GM12891 (cell line): Measurements from ENCODE around the gene KRT6C.
"Not testable (repeated sequence)": the region's sequence is repeated elsewhere in the genome, so short reads cannot be mapped to it uniquely, and the experiment has no call there.

Experiments
- PAX5 ChIP-seq: IDR thresholded peaks from 2 replicates; pipeline ENCODE4 v1.6.1; 2011; ENCODE audit warnings: low read length, moderate library complexity, mild to moderate bottlenecking; ENCODE audit not compliant: insufficient read depth, severe bottlenecking
- POLR2A ChIP-seq: IDR thresholded peaks from 2 replicates; pipeline ENCODE4 v1.6.1; 2011; ENCODE audit warnings: low read depth, low read length, control low read depth
- POLR2AphosphoS5 ChIP-seq: IDR thresholded peaks from 2 replicates; pipeline ENCODE4 v1.6.1; 2011; ENCODE audit warnings: low read depth, low read length, control low read depth
- POU2F2 ChIP-seq: IDR thresholded peaks from 2 replicates; pipeline ENCODE4 v1.6.1; 2011; ENCODE audit warnings: low read depth, mild to moderate bottlenecking, control low read depth, low read length, moderate library complexity
- SPI1 ChIP-seq: IDR thresholded peaks from 2 replicates; pipeline ENCODE4 v1.6.1; 2011; ENCODE audit warnings: low read depth, low read length, control low read depth
- TAF1 ChIP-seq: IDR thresholded peaks from 2 replicates; pipeline ENCODE4 v1.6.1; 2011; ENCODE audit warnings: low read depth, low read length, control low read depth

DNA sequence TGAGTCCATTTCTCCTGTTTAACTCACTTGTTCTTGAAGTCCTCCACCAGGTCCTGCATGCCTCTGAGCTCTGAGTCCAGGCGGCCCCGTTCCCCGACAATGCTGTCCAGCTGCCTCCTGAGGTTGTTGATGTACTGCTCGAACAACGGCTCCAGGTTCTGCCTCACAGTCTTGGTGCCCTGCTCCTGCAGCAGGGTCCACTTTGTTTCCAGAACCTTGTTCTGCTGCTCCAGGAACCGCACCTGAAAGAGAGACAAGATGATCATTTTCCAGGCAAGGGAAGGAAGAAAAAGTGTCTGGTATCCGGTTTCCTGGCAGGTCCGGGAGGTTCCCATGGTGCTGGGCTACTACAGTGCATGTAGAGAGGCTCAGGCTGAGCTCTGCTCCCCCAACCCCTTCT lies 17.9 kb upstream of the KRT6C start:
- TF ChIP-seq POLR2AphosphoS5, TAF1, POLR2A, SPI1, POU2F2, PAX5: not testable (repeated sequence)
